ENCODE data around the gene OR10A3.

Gene OR10A3

GRCh38 chr11:7894251-7894650, 47.3 kb downstream of the OR10A3 start:
- Histone ChIP-seq H3K9me3 (ENCODE audit: low read length) (no peaks in the 10 kb centered on the region), H3K4me2 (ENCODE audit: low read length) (no peak overlapping the region), H3K4me3 (ENCODE audit: low read depth, low read length, poor library complexity, severe bottlenecking) (no peak overlapping the region), H3K4me1 (ENCODE audit: insufficient read depth, low read length, severe bottlenecking) (peaks cover 42% of the 10 kb centered on the region), H4K20me1 (ENCODE audit: insufficient read depth, low read length) (no peaks in the 10 kb centered on the region), H3K9ac (ENCODE audit: low read length) (no peak overlapping the region), H3K36me3 (ENCODE audit: insufficient read depth, low read length) (no peaks in the 10 kb centered on the region), H3K27me3 (ENCODE audit: insufficient read depth, low read length) (no peaks in the 10 kb centered on the region), H3K79me2 (ENCODE audit: insufficient read depth, low read length) (no peaks in the 10 kb centered on the region), H3F3A (ENCODE audit: insufficient read depth, low read length) (no peaks in the 10 kb centered on the region), H2AFZ (ENCODE audit: low read length) (no peak overlapping the region), H3K27ac (ENCODE audit: low read depth, low read length, poor library complexity, severe bottlenecking) (no peak overlapping the region), H3K9me2 (ENCODE audit: low read depth, low read length) (no peaks in the 10 kb centered on the region)
- TF ChIP-seq EZH2 (IDR thresholded peaks at IDR 0.05; ENCODE audit: borderline replicate concordance, low read length) = no peak
- no peak for TF ChIP-seq CTCF (IDR thresholded peaks at IDR 0.05; ENCODE audit: low read length)

- no peak overlapping the region for H3K27ac ChIP-seq (ENCODE audit: low read depth, low read length, poor library complexity, severe bottlenecking)
- no peaks in the 10 kb centered on the region for H3K9me3 ChIP-seq (ENCODE audit: low read length)
- no peaks in the 10 kb centered on the region for H3F3A ChIP-seq (ENCODE audit: insufficient read depth, low read length)
- H3K4me2 ChIP-seq (ENCODE audit: low read length) = no peak overlapping the region
- H3K27me3 ChIP-seq (ENCODE audit: insufficient read depth, low read length) = no peaks in the 10 kb centered on the region
- peaks cover 46% of the 10 kb centered on the region for H3K4me1 ChIP-seq (ENCODE audit: insufficient read depth, low read length, severe bottlenecking)
- no peak overlapping the region for H2AFZ ChIP-seq (ENCODE audit: low read length)
- no peaks in the 10 kb centered on the region for H3K9me2 ChIP-seq (ENCODE audit: low read depth, low read length)
- TF ChIP-seq CTCF (IDR thresholded peaks at IDR 0.05; ENCODE audit: low read length) (no peak), EZH2 (IDR thresholded peaks at IDR 0.05; ENCODE audit: borderline replicate concordance, low read length) (no peak)
- no peak overlapping the region for H3K9ac ChIP-seq (ENCODE audit: low read length)
- H4K20me1 ChIP-seq (ENCODE audit: insufficient read depth, low read length) = no peaks in the 10 kb centered on the region
- no peak overlapping the region for H3K4me3 ChIP-seq (ENCODE audit: low read depth, low read length, poor library complexity, severe bottlenecking)
- no peaks in the 10 kb centered on the region for H3K79me2 ChIP-seq (ENCODE audit: insufficient read depth, low read length)
- H3K36me3 ChIP-seq (ENCODE audit: insufficient read depth, low read length) = no peaks in the 10 kb centered on the region
Observed at GRCh38 chr11:7893796-7894195, 47.7 kb downstream of the OR10A3 start.

GRCh38 chr11:7892840-7893254, 48.7 kb downstream of the OR10A3 start:
- H3K9me2 ChIP-seq (ENCODE audit: low read depth, low read length) = no peaks in the 10 kb centered on the region
- H3K4me1 ChIP-seq (ENCODE audit: insufficient read depth, low read length, severe bottlenecking) = peaks cover 50% of the 10 kb centered on the region
- H2AFZ ChIP-seq (ENCODE audit: low read length) = peak overlapping the region; percentile 85
- peak overlapping the region; percentile 52 for H3K9ac ChIP-seq (ENCODE audit: low read length)
- H3K79me2 ChIP-seq (ENCODE audit: insufficient read depth, low read length) = no peaks in the 10 kb centered on the region
- H3K9me3 ChIP-seq (ENCODE audit: low read length) = no peaks in the 10 kb centered on the region
- no peaks in the 10 kb centered on the region for H3K36me3 ChIP-seq (ENCODE audit: insufficient read depth, low read length)
- H3K27ac ChIP-seq (ENCODE audit: low read depth, low read length, poor library complexity, severe bottlenecking) = peak overlapping the region; percentile 94
- H3K27me3 ChIP-seq (ENCODE audit: insufficient read depth, low read length) = no peaks in the 10 kb centered on the region
- peak overlapping the region; percentile 52 for H3K4me2 ChIP-seq (ENCODE audit: low read length)
- TF ChIP-seq CTCF (IDR thresholded peaks at IDR 0.05; ENCODE audit: low read length) = peak; percentile 79
- no peak for TF ChIP-seq EZH2 (IDR thresholded peaks at IDR 0.05; ENCODE audit: borderline replicate concordance, low read length)
- H3F3A ChIP-seq (ENCODE audit: insufficient read depth, low read length) = no peaks in the 10 kb centered on the region
- peak overlapping the region; percentile 18 for H3K4me3 ChIP-seq (ENCODE audit: low read depth, low read length, poor library complexity, severe bottlenecking)
- H4K20me1 ChIP-seq (ENCODE audit: insufficient read depth, low read length) = no peaks in the 10 kb centered on the region

Data from OCI-LY1 (cell line).